Activated naive CD8-positive, alpha-beta T cell treated with anti-CD3 and anti-CD28 coated beads, Interleukin-2, amount 10 ng/mL, durations not matched to agents 7 days and 5 days (primary cell): ENCODE data around the gene BRINP3. TPM values are rescaled to one million over a fixed set of nuclear protein-coding genes. Genes with fewer than 3 reads are reported as not detected.

Source experiments
- ATAC-seq: fragments of 150-1000 bp; cut with Tn5 transposase; one replicate; pipeline ENCODE4 v1.10.0; 2021; ENCODE audit warnings: low read depth, moderate library complexity
- POLR2A ChIA-PET: fragments of 350-600 bp; sonication (Branson Sonifier 250); formaldehyde crosslinking; loops from one replicate; lab custom pipeline; 2021; ENCODE audit warnings: antibody characterized with exemption; lab: Charles Lee
- DNase-seq: peaks from one replicate; pipeline ENCODE4 v3.0.0; 2021
- H3K27ac Mint-ChIP-seq: one replicate; pipeline ENCODE4 v1.8.0; 2022; ENCODE audit warnings: mild to moderate bottlenecking, mixed read lengths
- H3K27me3 Mint-ChIP-seq: one replicate; pipeline ENCODE4 v1.8.0; 2022; ENCODE audit warnings: mild to moderate bottlenecking, moderate library complexity, mixed read lengths
- H3K36me3 Mint-ChIP-seq: one replicate; pipeline ENCODE4 v1.8.0; 2021; ENCODE audit warnings: mild to moderate bottlenecking, mixed read lengths
- H3K4me1 Mint-ChIP-seq: one replicate; pipeline ENCODE4 v1.8.0; 2021; ENCODE audit warnings: mixed read lengths
- H3K4me3 Mint-ChIP-seq: one replicate; pipeline ENCODE4 v1.8.0; 2022; ENCODE audit warnings: mild to moderate bottlenecking, moderate library complexity, mixed read lengths
- H3K9me3 Mint-ChIP-seq: one replicate; pipeline ENCODE4 v1.8.0; 2021; ENCODE audit warnings: mixed read lengths
- total RNA-seq, 2 experiments: library from RNA; stranded (reverse); gene quantifications; one replicate each; pipeline ENCODE4 v1.2.3, GENCODE V29; 2021

The BRINP3 gene
- total RNA-seq, 2 experiments from 2014 or later = not detected

GRCh38 chr1:190338829-190339228 lies 138.8 kb downstream of the BRINP3 start:
- H3K27me3 Mint-ChIP-seq = no peaks in the 10 kb centered on the region
- no peak for ATAC-seq

DNA sequence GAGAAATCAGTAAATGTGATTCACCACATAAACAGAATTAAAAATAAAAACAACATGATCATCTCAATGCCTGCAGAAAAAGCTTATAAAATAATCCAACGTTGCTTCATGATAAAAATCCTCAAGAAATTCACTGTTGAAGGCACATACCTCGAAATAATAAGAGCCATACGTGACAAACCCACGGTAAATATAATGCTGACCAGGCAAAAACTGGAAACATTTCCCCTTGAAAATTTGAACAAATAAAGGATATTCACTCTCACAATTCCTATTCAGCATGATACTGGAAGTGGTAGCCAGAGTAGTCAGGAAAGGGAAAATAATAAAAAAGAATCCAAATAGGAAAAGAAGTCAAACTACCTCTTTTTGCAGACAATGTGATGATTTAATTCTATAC lies 148.8 kb downstream of the BRINP3 start:
- DNase-seq (no peak), ATAC-seq (no peak)
- Mint-ChIP-seq H3K36me3 (no peaks in the 10 kb centered on the region), H3K27ac (no peak overlapping the region), H3K9me3 (peaks cover 10% of the 10 kb centered on the region), H3K27me3 (no peaks in the 10 kb centered on the region), H3K4me1 (no peaks in the 10 kb centered on the region), H3K4me3 (no peak overlapping the region)
- POLR2A ChIA-PET = no interaction called here

More at GRCh38 chr1:190338829-190339228, 138.8 kb downstream of the BRINP3 start:
- H3K27ac Mint-ChIP-seq = no peak overlapping the region
- no peak overlapping the region for H3K4me3 Mint-ChIP-seq
- H3K36me3 Mint-ChIP-seq = no peaks in the 10 kb centered on the region
- no peaks in the 10 kb centered on the region for H3K4me1 Mint-ChIP-seq
- POLR2A ChIA-PET = no interaction called here
- H3K9me3 Mint-ChIP-seq = peaks cover 2% of the 10 kb centered on the region
- DNase-seq = no peak

DNA sequence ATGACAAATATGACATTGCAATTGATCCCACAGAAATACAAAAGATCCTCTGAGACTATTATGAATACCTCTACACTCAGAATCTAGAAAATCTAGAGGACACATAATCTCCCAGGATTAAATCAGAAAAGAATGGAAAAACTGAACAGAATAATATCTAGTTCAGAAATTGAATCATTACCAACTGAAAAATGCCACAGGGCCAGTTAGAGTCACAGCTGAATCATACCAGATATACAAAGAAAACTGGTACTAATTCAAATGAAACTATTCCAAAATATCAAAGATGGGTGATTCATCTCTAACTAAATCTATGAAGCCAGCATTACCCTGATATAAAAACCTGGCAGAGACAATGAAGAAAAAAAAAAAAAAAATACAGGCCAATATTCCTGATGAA lies 149.3 kb downstream of the BRINP3 start:
- peaks cover 10% of the 10 kb centered on the region for H3K9me3 Mint-ChIP-seq
- no peaks in the 10 kb centered on the region for H3K4me1 Mint-ChIP-seq
- ATAC-seq (no peak), DNase-seq (no peak)
- no peaks in the 10 kb centered on the region for H3K27me3 Mint-ChIP-seq
- POLR2A ChIA-PET = no interaction called here
- no peak overlapping the region for H3K4me3 Mint-ChIP-seq
- H3K27ac Mint-ChIP-seq = no peak overlapping the region
- no peaks in the 10 kb centered on the region for H3K36me3 Mint-ChIP-seq

DNA sequence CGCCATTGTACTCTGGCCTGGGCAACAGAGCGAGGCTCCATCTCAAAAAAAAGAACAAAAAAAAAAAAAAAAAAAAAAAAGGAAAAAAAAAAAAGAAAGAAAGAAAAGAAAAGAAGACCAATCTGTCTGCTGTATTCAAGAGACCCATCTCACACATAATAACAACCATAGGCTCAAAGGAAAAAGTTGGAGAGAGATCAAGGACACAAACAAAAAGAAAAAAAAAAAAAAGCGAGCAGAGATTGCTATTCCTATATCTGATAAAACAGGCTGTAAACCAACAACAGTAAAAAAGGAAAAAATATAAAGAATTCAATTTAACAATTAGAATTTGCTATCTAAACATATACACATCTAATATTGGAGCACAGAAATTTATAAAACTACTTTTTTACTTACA lies 150.4 kb downstream of the BRINP3 start:
- Mint-ChIP-seq H3K27me3 (no peaks in the 10 kb centered on the region), H3K27ac (no peak overlapping the region), H3K9me3 (peaks cover 10% of the 10 kb centered on the region), H3K4me1 (no peaks in the 10 kb centered on the region), H3K4me3 (no peak overlapping the region), H3K36me3 (no peaks in the 10 kb centered on the region)
- POLR2A ChIA-PET = no interaction called here
- ATAC-seq (no peak), DNase-seq (no peak)

GRCh38 chr1:190323530-190323929 lies 154.1 kb downstream of the BRINP3 start:
- ATAC-seq (no peak), DNase-seq (no peak)
- POLR2A ChIA-PET = no interaction called here
- H3K4me1 Mint-ChIP-seq = no peaks in the 10 kb centered on the region
- H3K9me3 Mint-ChIP-seq = peaks cover 8% of the 10 kb centered on the region
- no peaks in the 10 kb centered on the region for H3K36me3 Mint-ChIP-seq
- H3K27ac Mint-ChIP-seq = no peak overlapping the region
- no peaks in the 10 kb centered on the region for H3K27me3 Mint-ChIP-seq
- no peak overlapping the region for H3K4me3 Mint-ChIP-seq

- no peaks in the 10 kb centered on the region for H3K4me1 Mint-ChIP-seq
- no peaks in the 10 kb centered on the region for H3K36me3 Mint-ChIP-seq
- no peak for ATAC-seq
- H3K27me3 Mint-ChIP-seq = no peaks in the 10 kb centered on the region
- POLR2A ChIA-PET = no interaction called here
- no peak overlapping the region for H3K27ac Mint-ChIP-seq
- peaks cover 6% of the 10 kb centered on the region for H3K9me3 Mint-ChIP-seq
- DNase-seq = no peak
- no peak overlapping the region for H3K4me3 Mint-ChIP-seq
Observed at GRCh38 chr1:190322274-190322673, 155.4 kb downstream of the BRINP3 start.

- Mint-ChIP-seq H3K9me3 (peaks cover 2% of the 10 kb centered on the region), H3K27ac (no peak overlapping the region), H3K4me1 (no peaks in the 10 kb centered on the region), H3K27me3 (no peaks in the 10 kb centered on the region), H3K4me3 (no peak overlapping the region), H3K36me3 (no peaks in the 10 kb centered on the region)
- DNase-seq (no peak), ATAC-seq (no peak)
- POLR2A ChIA-PET = no interaction called here
Observed at GRCh38 chr1:190320952-190321351, 156.7 kb downstream of the BRINP3 start.

DNA sequence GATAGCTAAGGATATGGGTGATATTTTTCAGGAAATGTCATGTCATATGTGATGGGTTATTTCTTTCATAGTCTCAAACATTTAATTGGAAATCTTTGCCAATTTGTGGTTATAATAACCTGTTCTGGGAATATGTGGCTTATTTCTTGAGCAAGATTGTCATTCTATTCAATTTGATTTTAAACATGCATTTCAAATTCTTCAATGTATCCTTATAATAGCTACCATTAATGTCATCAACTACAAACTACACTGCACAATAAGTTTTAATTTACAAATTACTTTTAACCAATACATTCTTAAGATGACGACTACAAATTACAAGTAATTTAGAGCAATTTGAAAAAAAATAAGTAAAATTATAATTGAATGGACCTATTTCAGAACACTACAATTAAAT lies 164.9 kb downstream of the BRINP3 start:
- Mint-ChIP-seq H3K27me3 (no peaks in the 10 kb centered on the region), H3K9me3 (peaks cover 7% of the 10 kb centered on the region), H3K27ac (no peak overlapping the region), H3K4me1 (no peaks in the 10 kb centered on the region), H3K36me3 (no peaks in the 10 kb centered on the region), H3K4me3 (no peak overlapping the region)
- no peak for ATAC-seq
- POLR2A ChIA-PET = no interaction called here
- no peak for DNase-seq

DNA sequence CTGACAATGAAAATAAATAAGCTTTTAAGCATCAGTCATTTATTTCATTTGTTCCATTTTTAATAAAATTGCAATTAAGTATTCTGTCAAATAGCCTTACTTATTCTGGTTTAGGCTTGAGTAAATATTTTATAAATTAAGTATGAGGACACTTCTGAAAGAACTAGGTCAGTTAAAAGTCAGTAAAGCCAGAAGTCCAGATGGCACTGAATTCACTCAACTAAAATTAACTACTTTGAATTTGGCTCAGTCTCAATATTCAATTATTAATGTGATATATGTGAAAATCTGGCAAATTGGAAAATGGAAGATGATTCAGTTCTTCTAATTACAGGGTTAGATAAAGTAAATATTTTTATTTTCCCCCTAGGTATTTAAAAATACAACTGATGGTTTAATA lies 174.2 kb downstream of the BRINP3 start:
- H3K27ac Mint-ChIP-seq = no peak overlapping the region
- H3K27me3 Mint-ChIP-seq = no peaks in the 10 kb centered on the region
- no peaks in the 10 kb centered on the region for H3K36me3 Mint-ChIP-seq
- DNase-seq (no peak), ATAC-seq (no peak)
- peaks cover 1% of the 10 kb centered on the region for H3K9me3 Mint-ChIP-seq
- H3K4me3 Mint-ChIP-seq = no peak overlapping the region
- POLR2A ChIA-PET = no interaction called here
- H3K4me1 Mint-ChIP-seq = no peaks in the 10 kb centered on the region

- no peak for DNase-seq
- H3K9me3 Mint-ChIP-seq = peaks cover 3% of the 10 kb centered on the region
- H3K27ac Mint-ChIP-seq = no peak overlapping the region
- no peak overlapping the region for H3K4me3 Mint-ChIP-seq
- POLR2A ChIA-PET = no interaction called here
- H3K4me1 Mint-ChIP-seq = no peaks in the 10 kb centered on the region
- H3K36me3 Mint-ChIP-seq = no peaks in the 10 kb centered on the region
- no peaks in the 10 kb centered on the region for H3K27me3 Mint-ChIP-seq
- ATAC-seq = no peak
Observed at GRCh38 chr1:190296453-190296852, 181.2 kb downstream of the BRINP3 start.

DNA sequence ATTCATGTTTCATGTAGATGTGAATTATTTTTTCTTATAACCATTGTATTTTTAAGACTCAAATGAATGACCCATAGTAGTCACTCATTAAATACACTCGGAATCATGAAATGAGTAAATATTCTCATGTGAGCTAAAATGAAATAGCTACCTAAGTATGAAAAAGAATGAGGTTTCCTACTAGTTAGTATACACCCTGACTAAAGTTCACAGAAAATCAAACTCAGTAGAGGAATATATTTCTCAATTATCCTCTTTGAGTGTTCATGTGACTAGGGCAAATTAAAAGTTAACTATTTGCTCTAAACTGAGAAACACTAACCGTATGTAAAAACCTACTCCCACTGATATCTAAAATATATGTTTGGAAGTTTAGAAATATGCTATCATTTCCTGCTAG lies 187.8 kb downstream of the BRINP3 start:
- H3K27ac Mint-ChIP-seq = no peak overlapping the region
- H3K4me1 Mint-ChIP-seq = no peaks in the 10 kb centered on the region
- peaks cover 3% of the 10 kb centered on the region for H3K9me3 Mint-ChIP-seq
- ATAC-seq (no peak), DNase-seq (no peak)
- H3K27me3 Mint-ChIP-seq = no peaks in the 10 kb centered on the region
- POLR2A ChIA-PET = no interaction called here
- no peak overlapping the region for H3K4me3 Mint-ChIP-seq
- H3K36me3 Mint-ChIP-seq = no peaks in the 10 kb centered on the region

DNA sequence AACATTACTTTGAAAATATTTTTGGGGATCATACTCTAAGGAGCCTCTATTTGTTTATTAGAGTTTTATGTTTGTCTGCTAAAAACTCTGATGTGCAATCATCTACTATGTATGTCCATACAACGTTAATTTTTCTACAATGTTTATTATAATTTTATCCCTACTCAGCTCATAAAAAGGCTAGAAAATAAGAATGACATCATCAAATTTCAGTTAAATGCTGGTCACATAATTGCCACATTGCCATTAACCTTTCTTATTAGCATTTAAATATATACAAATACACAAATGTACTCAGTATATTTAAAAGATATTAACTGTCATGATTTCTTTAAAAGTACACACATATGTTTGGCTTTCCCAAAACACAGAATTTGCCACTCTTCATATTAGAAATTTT lies 191.6 kb downstream of the BRINP3 start:
- Mint-ChIP-seq H3K4me1 (no peaks in the 10 kb centered on the region), H3K9me3 (no peaks in the 10 kb centered on the region)
- no peak for DNase-seq

DNA sequence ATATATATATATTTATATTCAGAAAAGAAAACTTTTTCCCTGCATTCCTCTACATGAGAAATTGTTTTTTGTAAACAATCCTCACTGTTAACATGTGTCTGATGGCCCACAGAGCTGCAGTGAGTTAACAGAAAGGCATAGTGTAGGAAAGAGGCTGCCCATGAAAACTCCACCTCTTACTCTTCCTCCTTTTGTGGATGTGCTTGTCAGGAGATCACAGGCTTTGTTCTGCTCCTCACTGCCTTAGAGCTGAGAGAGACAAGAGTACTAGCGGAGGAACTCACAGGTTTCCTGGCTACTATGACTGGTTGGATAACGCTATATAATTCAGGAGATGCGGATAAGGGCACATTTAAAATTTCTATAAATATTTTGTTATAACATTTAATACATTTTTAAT lies 200.6 kb downstream of the BRINP3 start:
- H3K36me3 Mint-ChIP-seq = no peaks in the 10 kb centered on the region
- H3K27ac Mint-ChIP-seq = no peak overlapping the region
- H3K4me1 Mint-ChIP-seq = no peaks in the 10 kb centered on the region
- ATAC-seq = no peak
- DNase-seq = no peak
- no peaks in the 10 kb centered on the region for H3K27me3 Mint-ChIP-seq
- POLR2A ChIA-PET = no interaction called here
- H3K4me3 Mint-ChIP-seq = no peak overlapping the region
- H3K9me3 Mint-ChIP-seq = no peaks in the 10 kb centered on the region

More for the DNA sequence above, 191.6 kb downstream of the BRINP3 start:
- no peak overlapping the region for H3K4me3 Mint-ChIP-seq
- no peaks in the 10 kb centered on the region for H3K27me3 Mint-ChIP-seq
- no peak overlapping the region for H3K27ac Mint-ChIP-seq
- no peaks in the 10 kb centered on the region for H3K36me3 Mint-ChIP-seq
- POLR2A ChIA-PET = no interaction called here
- ATAC-seq = no peak

DNA sequence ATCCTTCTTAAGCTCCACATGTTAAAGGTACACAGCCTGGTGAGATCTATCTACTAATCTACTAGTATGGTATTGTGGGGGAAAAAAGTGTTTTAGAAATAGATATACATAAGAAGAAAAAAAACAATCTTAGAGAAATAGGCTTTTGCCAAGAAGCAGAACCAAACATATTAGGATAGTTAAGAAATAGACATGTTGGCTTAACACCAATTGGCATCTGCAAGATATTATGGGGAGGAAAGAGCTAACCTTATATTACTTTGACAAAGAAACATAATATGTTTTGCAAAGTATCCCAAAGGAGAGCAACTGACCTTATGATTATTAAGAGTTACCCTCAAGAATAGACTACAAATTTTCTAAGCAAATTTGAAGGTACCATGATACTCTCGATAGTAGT lies 202.9 kb downstream of the BRINP3 start:
- no peak for ATAC-seq
- Mint-ChIP-seq H3K4me3 (no peak overlapping the region), H3K36me3 (no peaks in the 10 kb centered on the region), H3K4me1 (no peaks in the 10 kb centered on the region), H3K27ac (no peak overlapping the region), H3K9me3 (no peaks in the 10 kb centered on the region), H3K27me3 (no peaks in the 10 kb centered on the region)
- POLR2A ChIA-PET = no interaction called here
- DNase-seq = no peak

DNA sequence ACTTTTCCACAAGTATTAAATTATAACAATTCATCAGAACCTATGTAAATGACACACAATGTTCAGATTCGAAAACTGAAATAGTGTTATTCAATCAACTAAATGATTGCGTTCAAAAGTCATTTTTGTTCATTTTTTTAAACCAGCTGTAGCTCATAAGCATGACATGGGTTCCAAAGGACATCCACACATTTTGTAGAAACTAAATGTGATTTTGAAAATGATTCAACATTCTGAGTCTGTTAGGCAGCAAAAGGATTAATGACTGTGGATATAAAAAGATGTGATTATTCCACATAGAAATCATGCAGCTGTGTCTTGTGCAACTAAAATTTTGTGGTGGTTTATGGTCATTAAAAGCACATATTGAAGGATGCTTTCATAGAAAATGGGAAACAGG lies 204.5 kb downstream of the BRINP3 start:
- no peaks in the 10 kb centered on the region for H3K27me3 Mint-ChIP-seq
- H3K4me3 Mint-ChIP-seq = no peak overlapping the region
- ATAC-seq = no peak
- no peaks in the 10 kb centered on the region for H3K4me1 Mint-ChIP-seq
- no peak overlapping the region for H3K27ac Mint-ChIP-seq
- no peaks in the 10 kb centered on the region for H3K36me3 Mint-ChIP-seq
- POLR2A ChIA-PET = no interaction called here
- DNase-seq = no peak
- H3K9me3 Mint-ChIP-seq = no peaks in the 10 kb centered on the region
